GM12865 (cell line): ENCODE data around the gene STX8.

Experiments
- DNase-seq: peaks from one replicate; pipeline ENCODE4 v3.0.0; 2010; ENCODE audit warnings: low read depth
- H3K4me3 ChIP-seq: 2 replicates; pipeline ENCODE4 v1.5.1; 2011; ENCODE audit warnings: mild to moderate bottlenecking, low read depth, low read length, control low read depth
- CTCF ChIP-seq: IDR thresholded peaks from 2 replicates; pipeline ENCODE4 v1.5.1; 2011; ENCODE audit warnings: low read length, control low read depth, low read depth, inconsistent platforms; ENCODE audit not compliant: insufficient read depth; ENCODE audit errors: missing control alignments

Gene STX8

GRCh38 chr17:9436630-9437029, 139.0 kb downstream of the STX8 start:
- TF ChIP-seq CTCF = no peak
- no peak for DNase-seq
- H3K4me3 ChIP-seq = no peak overlapping the region

- no peak for TF ChIP-seq CTCF
- H3K4me3 ChIP-seq = no peak overlapping the region
- no peak for DNase-seq
Observed at GRCh38 chr17:9435165-9435564, 140.5 kb downstream of the STX8 start.

GRCh38 chr17:9434642-9435057, 141.0 kb downstream of the STX8 start:
- peak; percentile 74 for DNase-seq
- no peak overlapping the region for H3K4me3 ChIP-seq
- TF ChIP-seq CTCF = no peak

- no peak overlapping the region for H3K4me3 ChIP-seq
- DNase-seq = peak; percentile 31
- no peak for TF ChIP-seq CTCF
Observed at GRCh38 chr17:9432934-9433421, 142.6 kb downstream of the STX8 start.

GRCh38 chr17:9432134-9432885, 143.3 kb downstream of the STX8 start:
- H3K4me3 ChIP-seq = no peak overlapping the region
- peak; percentile 72 for DNase-seq
- no peak for TF ChIP-seq CTCF

GRCh38 chr17:9431620-9432019, 144.0 kb downstream of the STX8 start:
- H3K4me3 ChIP-seq = no peak overlapping the region
- DNase-seq = no peak
- no peak for TF ChIP-seq CTCF
